Stimulated activated CD8-positive, alpha-beta memory T cell treated with anti-CD3 and anti-CD28 coated beads, Interleukin-4, amount 100 ng/mL, for 48 hours (primary cell): ENCODE results near the gene DUS1L.

Experiments used
- DNase-seq: peaks from one replicate; pipeline ENCODE4 v3.0.0-alpha.2; 2020

The DUS1L gene

DNA sequence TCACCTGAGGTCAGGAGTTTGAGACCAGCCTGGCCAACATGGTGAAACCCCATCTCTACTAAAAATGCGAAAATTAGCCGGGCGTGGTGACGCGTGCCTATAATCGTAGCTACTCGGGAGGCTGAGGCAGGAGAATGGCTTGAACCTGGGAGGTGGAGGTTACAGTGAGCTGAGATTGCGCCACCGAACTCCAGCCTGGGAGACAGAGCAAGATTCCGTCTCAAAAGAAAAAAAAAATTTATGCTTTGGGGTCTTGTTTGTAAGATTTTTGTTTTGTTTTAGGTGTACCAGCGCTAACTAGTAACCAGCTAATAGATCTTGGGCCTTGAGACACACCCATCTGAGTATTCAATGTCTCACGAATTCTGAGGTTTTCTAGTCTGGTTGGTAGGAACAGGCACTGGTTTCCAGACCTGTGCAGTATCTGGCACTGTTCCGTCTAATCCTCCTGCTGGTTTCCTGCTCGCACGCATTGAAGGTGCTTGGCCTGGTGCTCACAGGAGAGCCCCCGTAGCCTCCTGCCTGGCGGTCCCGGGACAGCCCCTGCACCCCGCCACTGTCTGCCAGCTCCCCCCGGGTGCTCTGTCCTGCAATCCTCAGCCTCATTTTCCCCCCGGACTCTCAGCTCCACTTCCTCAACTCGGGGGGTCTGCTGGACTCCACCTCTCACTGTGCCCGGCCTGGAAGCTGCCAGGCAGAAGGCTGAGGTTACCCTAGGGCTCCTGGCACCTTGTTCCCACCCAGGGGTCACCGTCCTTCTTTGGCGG lies 10.6 kb upstream of the DUS1L start:
- no peak for DNase-seq

DNA sequence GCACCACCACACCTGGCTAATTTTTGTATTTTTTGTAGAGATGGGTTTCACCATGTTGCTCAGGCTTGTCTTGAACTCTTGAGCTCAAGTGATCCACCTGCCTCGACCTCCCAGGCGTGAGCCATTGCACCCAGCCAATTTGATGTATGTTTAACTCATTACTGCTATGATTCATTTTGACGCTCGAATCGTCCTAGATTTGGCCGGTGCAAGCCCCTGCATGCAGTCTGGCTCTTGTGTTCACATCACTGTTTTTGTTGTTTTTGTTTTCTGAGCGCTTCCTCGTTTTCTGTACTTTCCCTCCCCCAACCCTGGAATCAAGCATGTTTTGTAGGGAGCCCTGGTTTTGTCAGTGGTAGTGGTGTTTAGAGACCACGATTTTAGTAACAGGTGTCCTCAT lies 7.8 kb upstream of the DUS1L start:
- DNase-seq, result no peak

DNA sequence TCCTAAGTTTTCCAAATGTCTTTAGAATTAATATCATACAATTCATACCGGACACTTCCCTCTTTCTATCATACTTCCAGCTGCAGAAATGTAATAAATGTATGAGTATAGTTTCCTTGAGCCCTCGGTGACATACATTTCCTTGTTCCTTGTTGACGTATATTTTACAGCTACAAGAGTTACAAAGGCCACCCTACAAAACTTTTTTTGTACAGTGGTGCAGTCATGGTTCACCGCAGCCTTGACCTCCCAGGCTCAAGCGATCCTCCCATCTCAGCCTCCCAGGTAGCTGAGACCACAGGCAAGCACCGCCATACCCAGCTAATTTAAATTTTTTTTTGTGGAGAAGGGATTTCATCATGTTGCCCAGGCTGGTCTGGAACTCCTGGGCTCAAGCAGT lies 7.2 kb upstream of the DUS1L start:
- no peak for DNase-seq

DNA sequence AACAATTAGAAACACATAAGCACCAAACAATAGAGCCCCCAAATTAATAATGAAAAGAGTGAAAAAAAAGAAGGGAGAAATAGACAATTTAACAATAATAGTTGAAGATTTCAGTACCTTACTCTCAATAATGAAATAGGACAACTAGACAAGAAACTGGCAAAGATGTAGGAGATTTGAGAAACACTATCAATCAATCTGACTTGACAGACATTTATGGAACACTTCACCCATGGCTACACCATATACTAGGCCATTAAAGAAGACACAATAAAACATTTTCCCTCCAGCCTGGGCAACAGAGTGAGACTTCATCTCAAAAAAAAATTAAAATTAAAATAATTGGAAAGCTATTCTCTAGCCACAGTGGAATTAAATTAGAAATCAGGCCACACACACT lies 5.0 kb upstream of the DUS1L start:
- DNase-seq, result no peak

DNA sequence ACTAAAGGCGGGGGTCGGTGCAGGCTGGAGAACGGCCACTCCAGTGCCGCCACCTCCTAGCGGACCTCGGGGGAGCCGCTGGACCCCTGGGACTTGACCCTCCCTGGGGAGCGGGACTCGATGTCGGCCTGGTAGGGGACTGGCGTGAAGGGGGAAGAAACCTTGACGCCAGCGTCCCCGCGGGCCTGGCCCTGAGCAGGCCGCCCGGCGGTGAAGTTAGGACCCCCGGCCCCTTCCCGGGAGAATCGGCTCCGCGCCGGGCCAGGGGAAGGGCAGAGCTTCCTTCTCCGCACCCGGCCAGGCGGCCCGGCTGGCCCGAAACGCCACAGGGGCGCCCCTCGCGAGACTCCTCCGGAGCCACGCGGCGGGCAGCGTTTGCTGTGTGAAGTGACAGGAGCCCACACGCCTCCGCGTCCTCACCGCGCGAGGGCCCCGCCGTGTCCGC lies 389 bp downstream of the DUS1L start:
- peak; percentile 47 for DNase-seq

DNA sequence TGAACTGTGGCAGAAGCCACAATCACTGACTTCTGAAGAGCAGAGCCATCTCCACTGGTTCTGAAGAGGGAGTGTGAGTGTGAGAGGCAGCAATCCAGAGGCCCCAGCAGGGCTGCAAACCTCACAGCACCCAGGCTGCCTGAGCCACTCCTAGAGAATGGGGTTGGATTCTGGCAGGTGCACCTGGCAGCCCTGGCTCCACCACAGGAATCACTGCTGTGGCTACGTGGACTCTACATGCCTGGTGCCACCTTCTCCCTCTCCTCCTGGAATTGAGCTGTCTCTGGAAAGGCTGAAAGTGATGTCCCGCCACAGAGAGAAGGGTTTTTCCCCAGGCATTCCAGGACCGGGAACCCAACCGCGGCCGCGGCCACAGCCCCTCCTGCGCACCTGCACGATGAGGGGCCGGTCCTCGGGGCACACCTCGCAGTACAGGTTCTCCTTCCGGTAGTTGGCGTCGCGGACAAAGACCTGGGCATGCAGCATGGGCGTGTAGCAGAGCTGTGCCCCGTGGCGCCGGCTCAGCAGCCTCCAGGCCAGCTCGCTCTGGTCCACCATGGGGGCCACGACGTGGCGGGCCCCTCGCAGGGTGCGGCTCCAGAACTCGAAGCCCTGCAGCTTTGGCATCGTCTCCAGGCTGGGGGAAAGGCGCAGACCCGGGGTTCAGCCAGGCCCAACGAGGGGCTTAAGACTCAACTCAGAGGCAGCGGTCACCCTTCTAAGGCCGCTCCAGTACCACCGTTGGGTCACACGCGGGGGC lies 991 bp downstream of the DUS1L start:
- no peak for DNase-seq

DNA sequence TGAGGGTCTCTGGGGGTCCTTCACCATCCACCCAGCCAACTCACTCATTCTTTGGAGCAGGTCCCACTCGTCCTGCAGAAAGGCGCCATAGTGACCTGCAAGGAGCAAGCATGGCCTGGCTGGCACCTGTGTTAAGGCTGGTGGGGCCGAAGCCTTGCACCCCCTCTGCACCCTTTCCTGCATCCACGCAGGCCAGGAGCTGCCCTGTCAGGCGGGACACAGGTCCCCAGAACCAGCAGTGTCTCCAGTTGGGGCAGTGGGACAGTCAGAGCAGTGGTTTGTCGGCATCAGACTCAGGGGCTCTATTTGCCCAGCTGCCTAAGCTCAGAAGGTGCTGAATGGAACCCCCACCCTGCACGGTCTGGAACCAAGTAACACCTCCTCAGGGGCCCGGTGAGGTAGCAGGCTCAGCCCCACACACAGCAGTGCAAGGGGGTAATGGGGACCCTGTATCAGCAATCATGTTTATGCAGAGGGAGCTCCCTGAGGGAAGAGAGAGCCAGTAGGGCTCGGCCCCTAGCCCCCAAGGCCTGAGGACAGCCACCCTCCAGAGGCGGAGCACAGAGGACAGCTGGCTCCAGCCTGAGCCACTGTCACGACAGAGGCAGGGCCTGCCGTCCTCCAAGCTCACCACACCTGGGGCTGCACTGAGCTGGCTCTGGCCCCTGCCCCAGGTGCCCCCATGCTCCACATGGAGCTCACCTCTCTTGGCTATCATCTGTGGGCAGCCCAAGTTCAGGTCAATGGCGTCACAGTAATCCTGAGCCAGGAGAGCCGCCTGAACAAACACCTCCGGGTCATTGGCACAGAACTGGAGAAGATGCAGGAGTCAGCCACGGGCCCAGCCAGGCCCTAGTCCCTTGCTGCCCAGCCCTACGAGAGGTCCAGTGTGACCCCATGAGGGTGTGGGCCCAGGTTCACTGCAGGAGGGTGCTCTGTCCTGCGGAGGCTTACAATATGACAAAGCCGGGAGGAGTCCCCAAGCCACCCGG lies 1.9 kb downstream of the DUS1L start:
- DNase-seq, result no peak

DNA sequence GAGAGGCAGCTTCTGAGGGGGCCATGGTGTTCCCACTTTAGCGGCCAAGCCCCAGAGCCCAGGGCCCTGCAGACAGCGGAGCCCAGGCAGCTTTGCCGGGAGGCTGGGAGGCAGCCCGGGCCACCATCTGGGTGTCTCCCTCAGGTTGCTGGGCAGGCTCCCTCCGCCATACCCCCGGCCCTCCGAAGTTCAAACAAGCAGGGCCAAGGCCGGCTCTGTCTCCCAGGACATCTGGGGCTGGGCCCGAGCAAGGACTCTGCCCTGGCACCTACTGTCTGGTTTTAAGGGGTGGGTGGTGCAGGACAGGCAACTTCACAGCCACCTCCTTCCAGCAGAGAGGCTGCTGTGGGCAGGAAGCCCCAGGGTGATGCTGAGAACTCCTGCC lies 2.6 kb downstream of the DUS1L start:
- no peak for DNase-seq

DNA sequence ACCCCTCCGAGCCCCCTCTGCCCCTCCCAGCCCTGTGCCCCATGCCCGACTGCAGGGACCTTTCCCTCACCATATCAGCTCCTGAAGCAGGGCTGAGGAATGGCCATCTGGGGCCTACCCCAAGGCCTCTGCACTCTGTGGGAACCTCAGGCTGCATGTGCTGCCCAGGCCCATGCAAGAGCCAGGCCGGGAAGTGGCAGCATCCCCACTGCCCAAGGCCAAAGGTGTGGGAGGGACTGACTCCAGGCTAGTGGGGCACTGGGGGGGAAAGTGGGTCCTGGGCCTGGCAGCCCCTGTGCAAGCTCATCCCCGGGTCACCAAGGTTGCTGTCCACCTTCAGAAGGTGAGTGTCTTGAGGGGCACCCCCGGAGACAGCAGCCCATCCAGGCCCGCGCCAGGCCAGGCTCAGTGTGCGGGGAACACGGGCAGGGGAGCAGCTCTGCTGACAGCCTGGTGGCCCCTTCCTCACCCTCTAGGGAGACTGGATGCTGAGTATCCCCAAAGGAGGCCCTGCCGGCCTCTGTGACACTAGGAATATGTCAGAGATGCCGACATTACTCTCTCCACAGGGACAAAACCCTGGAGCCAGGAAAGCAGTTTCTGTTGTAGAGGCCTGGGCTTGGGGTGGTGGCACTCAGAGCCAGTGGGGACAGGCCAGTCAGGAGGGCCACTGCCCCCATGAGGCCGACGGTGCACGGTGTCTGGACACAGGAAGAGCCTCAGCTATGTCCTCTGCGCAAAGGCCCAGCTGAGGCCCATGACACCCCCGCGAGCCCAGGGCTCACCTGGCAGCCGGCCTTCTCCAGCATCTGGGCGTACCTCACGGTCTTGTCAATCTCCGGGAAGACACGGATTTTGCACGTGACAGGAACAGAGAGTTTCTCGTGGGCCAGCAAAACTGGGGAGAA lies 3.3 kb downstream of the DUS1L start:
- DNase-seq, result no peak

DNA sequence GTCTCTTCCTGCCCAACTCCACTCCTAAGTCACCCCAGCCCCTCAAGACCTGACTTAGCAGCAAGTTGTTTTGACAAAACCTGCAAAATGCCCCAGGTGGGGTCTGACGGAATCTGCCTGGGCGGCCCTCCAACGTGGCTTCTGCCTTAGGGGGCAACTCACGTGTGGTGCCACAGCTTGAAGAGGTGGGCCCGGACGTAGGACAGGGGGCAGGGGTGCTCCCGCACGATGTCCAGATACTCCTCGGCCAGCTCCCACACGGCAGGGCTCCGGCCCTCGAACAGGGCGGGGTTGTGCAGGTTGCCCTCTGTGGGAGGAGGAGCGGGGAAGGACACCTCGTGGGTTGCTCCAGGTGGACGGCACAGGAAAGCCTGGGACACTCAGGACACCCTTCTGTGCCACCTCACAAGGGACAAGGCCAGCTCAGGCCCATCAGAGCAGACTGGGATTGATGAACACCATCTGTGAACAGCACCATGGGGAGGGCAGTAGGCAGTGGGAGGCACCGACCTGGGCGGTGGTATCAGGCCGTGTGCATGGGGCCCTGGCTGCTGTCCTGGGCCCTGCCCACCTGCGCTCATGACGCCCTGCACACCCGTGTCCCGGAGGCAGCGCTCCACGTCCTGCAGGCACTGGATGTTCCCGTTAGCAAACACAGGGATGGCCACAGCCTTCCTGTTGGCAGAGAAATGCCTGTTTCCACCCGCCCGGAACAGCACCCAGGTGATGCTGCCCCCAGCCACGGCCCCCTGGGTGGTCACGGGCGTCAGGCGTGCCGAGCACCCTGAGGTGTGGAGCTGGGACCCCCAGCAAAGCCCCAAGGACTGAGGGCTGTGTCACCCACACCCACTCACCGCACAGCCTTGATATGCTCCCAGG lies 4.3 kb downstream of the DUS1L start:
- no peak for DNase-seq

DNA sequence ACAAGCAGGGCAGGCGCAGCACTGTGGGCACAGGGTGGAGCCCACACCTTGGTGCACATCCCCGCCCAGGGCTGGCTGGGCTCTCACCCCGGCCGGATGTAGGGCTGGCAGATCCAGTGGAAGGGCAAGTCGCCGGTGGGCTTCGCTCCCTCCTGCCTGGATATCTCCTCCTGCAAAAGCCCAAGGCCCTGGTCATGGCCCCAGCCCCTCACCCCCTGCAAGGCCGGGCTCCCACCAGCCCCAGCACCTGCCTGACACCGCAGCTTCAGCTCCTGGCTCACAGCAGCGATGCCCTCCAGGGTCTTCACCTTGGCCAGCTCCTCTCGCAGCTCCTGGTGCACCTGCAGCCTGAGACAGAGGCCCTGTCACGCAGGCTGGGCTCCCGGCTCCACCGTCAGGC lies 5.0 kb downstream of the DUS1L start:
- no peak for DNase-seq

DNA sequence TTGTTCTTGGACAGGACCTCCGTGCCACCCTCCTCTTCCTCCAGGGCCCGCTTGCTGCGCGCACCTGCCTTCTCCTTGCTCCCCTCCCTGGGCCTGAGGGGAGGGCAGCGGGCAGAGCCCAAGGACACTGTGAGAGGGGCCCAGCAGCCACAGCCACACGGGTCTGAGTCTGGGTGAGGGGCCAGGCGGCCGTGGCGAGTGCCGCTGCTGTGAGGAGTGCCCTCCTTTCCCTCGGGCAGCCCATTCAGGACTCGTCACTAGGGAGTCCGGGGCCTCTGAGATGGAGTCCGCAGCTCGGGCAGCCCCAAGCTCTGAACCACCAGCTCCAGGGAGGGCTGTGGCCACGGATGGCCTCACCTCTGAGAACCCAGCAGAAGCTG lies 5.6 kb downstream of the DUS1L start:
- no peak for DNase-seq

DNA sequence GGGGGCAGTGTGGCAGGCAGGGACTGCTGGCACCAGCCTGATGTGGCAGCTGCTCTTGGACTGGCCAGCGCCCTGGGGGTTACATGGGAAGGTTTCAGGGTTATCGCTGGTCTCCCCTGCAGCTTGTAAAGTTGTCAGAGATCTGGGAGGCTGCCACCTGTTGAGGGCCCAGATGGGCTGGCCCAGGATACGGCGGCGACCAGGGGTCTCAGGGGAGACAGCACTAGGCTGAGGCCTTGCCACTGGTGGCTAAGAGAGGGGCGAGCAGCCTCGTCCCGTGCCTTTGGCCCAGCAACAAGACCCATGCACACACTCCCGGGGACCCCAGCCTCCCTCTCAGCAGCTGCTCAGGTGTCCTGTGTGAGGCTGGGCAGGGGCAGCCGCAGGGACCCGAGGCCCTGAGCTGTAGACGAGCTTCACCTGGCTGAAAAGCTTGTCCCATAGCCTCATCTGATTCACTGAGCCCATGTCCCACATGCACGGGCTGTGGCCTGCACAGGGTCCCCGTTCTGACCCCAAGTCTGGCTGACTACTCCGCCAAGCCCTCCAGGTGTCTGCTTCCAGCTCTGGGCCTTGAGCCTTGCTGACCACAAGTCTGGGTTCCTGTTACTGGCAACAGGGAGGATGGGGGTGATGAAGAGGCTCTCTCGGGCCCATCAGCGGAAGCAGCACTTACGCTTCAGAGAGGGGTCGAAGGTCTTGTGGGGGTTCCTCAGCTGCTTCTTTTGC lies 6.2 kb downstream of the DUS1L start:
- DNase-seq, result no peak

DNA sequence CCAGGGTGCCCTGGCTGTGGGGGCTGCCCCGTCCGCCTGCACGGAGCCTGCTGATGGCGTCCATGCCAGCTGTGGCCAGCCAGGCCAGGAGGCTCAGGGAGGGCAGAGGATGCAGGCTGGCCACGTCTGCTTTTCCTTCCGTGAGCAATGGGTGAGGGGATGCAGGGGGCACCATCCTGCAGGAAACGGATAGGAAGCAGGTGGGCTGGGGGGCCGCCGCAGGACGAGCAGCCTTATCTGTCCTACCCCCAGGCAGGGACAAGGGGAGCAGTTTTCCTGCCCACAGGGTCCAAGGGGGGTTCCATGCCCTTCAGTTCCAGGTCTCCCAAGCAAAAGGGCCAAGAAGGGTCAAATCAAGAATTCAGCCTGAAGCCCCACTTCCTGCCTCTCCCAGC lies 6.8 kb downstream of the DUS1L start:
- no peak for DNase-seq

DNA sequence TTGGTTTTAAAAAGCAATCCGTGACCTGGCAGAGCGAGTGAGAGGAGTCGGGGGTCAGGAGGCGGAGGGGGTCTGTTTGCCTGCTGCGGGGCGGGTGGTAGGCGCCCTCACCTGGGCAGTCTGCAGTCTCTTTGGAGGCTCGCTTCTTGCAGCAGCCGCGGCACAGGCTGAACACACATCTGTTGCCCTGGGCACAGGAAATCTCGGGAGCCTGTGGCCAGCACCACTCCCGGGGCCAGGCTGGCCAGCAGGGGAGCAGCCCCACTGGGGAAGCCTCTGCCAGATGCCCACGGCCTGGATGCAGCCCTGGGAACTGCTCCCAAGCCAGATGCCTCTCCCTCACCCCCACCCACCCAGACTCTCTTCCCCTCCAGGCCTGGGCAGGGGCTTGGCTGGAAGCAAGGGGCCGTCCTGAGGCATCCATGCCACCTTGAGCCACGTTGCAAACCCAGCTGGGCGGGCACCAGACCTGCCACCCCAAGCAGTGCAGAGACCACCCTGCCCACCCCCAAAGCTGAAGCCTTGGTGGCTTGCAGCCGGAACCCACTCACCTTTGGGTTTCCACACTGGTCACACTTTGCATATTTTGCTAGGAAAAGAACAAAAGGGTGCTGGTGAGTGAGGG lies 7.3 kb downstream of the DUS1L start:
- DNase-seq, result no peak

DNA sequence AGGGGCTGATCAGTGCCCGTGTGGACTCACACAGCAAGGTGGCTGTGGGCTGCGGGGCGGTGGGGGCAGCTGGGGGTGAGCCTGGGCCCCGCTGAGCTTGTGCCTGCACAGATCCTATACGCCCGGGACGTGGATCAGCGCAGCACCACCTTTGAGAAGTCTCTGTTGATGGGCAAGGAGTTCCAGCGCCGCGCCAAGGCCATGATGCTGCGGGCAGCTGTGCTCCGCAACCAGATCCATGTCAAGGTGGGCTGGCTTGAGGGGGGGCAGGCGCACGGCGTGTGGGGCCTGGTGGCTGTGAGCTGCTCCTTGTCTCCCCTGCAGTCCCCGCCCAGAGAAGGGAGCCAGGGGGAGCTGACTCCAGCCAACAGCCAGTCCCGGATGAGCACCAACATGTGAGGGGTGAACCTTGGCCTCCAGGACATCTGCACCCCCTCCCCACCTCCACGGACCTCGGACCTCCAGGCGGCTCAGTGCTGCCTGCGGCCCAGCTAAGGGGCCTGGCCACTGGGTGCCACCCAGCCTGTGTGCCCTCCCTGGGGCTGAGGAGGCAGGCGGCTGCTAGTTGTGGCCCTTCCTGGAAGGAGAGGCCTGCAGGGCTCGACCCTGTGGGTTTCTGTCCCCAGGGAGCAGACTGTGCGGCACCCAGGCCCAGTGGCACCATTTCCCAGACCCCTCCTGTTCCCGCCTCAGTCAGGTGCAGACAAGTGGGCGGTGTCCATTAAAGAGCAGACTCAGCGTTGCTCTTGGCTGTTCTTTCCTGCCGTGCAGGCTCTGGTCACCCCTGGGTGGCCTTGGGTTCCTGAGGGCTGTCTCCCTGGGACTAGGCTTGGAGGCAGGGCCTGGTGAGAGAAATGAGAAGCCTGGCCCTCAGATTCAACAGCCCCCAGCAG lies 8.6 kb downstream of the DUS1L start:
- DNase-seq, result no peak

DNA sequence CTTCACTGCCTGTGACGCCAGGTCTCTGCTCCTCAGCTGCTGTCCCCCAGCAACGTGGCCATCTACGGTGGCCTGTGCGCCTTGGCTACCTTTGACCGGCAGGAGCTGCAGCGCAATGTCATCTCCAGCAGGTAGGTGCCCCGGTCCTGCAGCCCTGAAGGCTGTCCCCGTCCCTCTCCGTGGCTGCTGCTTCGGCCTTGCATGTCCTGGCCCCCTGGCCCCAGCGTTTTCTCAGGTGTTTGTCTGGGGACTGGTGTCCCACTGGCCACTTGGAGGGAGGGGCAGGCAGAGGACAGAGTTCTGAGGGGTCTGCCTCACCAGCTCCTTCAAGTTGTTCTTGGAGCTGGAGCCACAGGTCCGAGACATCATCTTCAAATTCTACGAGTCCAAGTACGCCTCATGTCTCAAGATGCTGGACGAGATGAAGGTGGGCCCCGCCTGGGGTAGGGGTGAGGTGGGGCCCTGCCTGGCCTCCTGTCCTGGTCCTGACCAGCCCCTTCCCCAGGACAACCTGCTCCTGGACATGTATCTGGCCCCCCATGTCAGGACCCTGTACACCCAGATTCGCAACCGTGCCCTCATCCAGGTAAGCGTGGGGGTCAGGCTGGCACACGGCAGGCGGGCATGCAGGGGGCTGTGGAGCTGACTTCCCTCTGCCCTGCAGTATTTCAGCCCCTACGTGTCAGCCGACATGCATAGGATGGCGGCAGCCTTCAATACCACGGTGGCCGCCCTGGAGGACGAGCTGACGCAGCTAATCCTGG lies 9.5 kb downstream of the DUS1L start:
- DNase-seq, result no peak
